Activated naive CD4-positive, alpha-beta T cell treated with anti-CD3 and anti-CD28 coated beads for 36 hours (primary cell): ENCODE results near the gene ST3GAL3. TPM values are rescaled to one million over a fixed set of nuclear protein-coding genes. Genes with fewer than 3 reads are reported as not detected.
"Not testable (repeated sequence)": the region's sequence is repeated elsewhere in the genome, so short reads cannot be mapped to it uniquely, and the experiment has no call there.

Source experiments
- CTCF ChIA-PET: fragments of 350-600 bp; sonication (Branson Sonifier 250); formaldehyde crosslinking; loops from one replicate; lab custom pipeline; 2021; ENCODE audit warnings: antibody characterized with exemption; lab: Charles Lee
- DNase-seq: peaks from one replicate; pipeline ENCODE4 v3.0.0-alpha.2; 2020
- H3K27ac Mint-ChIP-seq: one replicate; pipeline ENCODE4 v1.8.0; 2021; ENCODE audit warnings: mild to moderate bottlenecking, mixed read lengths
- H3K27me3 Mint-ChIP-seq: one replicate; pipeline ENCODE4 v1.8.0; 2021; ENCODE audit warnings: low read depth, mixed read lengths
- H3K36me3 Mint-ChIP-seq: one replicate; pipeline ENCODE4 v1.8.0; 2021; ENCODE audit warnings: low read depth, mixed read lengths
- H3K4me1 Mint-ChIP-seq: one replicate; pipeline ENCODE4 v1.8.0; 2021; ENCODE audit warnings: low read depth, mixed read lengths
- H3K4me3 Mint-ChIP-seq: one replicate; pipeline ENCODE4 v1.8.0; 2021; ENCODE audit warnings: mild to moderate bottlenecking, moderate library complexity, mixed read lengths
- H3K9me3 Mint-ChIP-seq: one replicate; pipeline ENCODE4 v1.8.0; 2021; ENCODE audit warnings: mixed read lengths
- intact Hi-C: fragments of 100-400 bp; cut with micrococcal nuclease; formaldehyde crosslinking; loops from one replicate; pipeline ENCODE4 v1.15.1; 2023
- total RNA-seq, 2 experiments: library from RNA; stranded (reverse); gene quantifications; one replicate each; pipeline ENCODE4 v1.2.3, GENCODE V29; 2021

The ST3GAL3 gene
- total RNA-seq, 2 experiments from 2014 or later = 14.2 to 17.8 TPM

DNA sequence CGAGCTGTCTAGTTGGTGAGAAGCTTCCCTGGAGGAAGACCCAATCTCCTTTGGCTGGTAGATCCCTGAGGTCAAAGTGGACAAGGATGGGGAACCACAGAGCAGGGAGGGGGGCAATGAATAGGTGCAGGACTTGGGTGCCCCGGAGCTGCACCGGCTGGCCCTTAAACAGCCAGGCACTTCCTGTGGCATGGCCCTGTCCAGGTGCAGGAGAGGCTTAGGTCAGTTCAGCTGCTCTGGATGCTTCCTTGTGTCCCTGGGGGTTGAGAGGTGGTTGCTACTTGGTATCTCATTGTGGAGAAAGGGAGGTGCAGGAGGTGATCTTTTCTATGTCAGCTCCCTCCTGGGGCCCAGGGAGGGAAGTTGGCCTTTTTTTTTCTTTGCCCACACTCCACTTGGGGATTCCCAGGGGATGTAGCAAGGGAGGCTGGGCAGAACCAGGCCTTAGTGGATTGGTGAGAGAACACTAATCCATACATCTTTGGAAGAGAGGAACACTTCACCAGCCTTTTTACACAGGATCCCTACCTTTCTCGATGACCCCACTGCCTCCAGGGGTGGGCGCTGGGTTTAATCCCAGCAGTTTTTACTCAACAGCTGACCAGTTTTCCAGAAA lies 1.2 kb upstream of the ST3GAL3 start:
- Mint-ChIP-seq H3K36me3 (peaks cover 19% of the 10 kb centered on the region), H3K27me3 (no peaks in the 10 kb centered on the region), H3K4me3 (peak overlapping the region; percentile 86), H3K9me3 (no peaks in the 10 kb centered on the region), H3K27ac (no peak overlapping the region), H3K4me1 (peaks cover 30% of the 10 kb centered on the region)
- intact Hi-C loops = loop anchor here (2.0 kb wide), 2 partner anchors 177 to 229 kb away; no protein-coding TSS in a partner anchor
- CTCF ChIA-PET = interaction anchor here (0.6 to 1.6 kb wide), 5 partner anchors 18 to 164 kb away, joined by 3 read pairs; no protein-coding TSS in a partner anchor
- peak; percentile 10 for DNase-seq

GRCh38 chr1:43706598-43707189 lies 642 bp upstream of the ST3GAL3 start:
- no peaks in the 10 kb centered on the region for H3K9me3 Mint-ChIP-seq
- H3K27me3 Mint-ChIP-seq = no peaks in the 10 kb centered on the region
- intact Hi-C loops = loop anchor here (1.0 to 2.0 kb wide), 6 partner anchors 56 to 507 kb away; partner anchors contain the start of genes DMAP1, IPO13 and KDM4A
- H3K36me3 Mint-ChIP-seq = peaks cover 16% of the 10 kb centered on the region
- peaks cover 30% of the 10 kb centered on the region for H3K4me1 Mint-ChIP-seq
- peak overlapping the region; percentile 86 for H3K4me3 Mint-ChIP-seq
- H3K27ac Mint-ChIP-seq = peak overlapping the region; percentile 53
- peak; percentile 35 for DNase-seq
- CTCF ChIA-PET = interaction anchor here (0.7 kb wide), 1 partner anchor 71 kb away, joined by 3 read pairs; no protein-coding TSS in a partner anchor

- CTCF ChIA-PET = no interaction called here
- intact Hi-C loops = no loop called here
Observed at GRCh38 chr1:43708002-43708410, 670 bp downstream of the ST3GAL3 start.

GRCh38 chr1:43711049-43711448 lies 3.7 kb downstream of the ST3GAL3 start:
- peaks cover 25% of the 10 kb centered on the region for H3K4me1 Mint-ChIP-seq
- H3K27ac Mint-ChIP-seq = no peak overlapping the region
- no peaks in the 10 kb centered on the region for H3K27me3 Mint-ChIP-seq
- H3K9me3 Mint-ChIP-seq = no peaks in the 10 kb centered on the region
- no peak overlapping the region for H3K4me3 Mint-ChIP-seq
- no peak for DNase-seq
- H3K36me3 Mint-ChIP-seq = peaks cover 9% of the 10 kb centered on the region
- CTCF ChIA-PET = no interaction called here
- intact Hi-C loops = no loop called here

More at GRCh38 chr1:43708002-43708410, 670 bp downstream of the ST3GAL3 start:
- Mint-ChIP-seq H3K36me3 (peaks cover 14% of the 10 kb centered on the region), H3K27ac (peak overlapping the region; percentile 84), H3K4me3 (peak overlapping the region; percentile 90), H3K9me3 (no peaks in the 10 kb centered on the region), H3K4me1 (peaks cover 30% of the 10 kb centered on the region), H3K27me3 (no peaks in the 10 kb centered on the region)
- peak; percentile 35 for DNase-seq

DNA sequence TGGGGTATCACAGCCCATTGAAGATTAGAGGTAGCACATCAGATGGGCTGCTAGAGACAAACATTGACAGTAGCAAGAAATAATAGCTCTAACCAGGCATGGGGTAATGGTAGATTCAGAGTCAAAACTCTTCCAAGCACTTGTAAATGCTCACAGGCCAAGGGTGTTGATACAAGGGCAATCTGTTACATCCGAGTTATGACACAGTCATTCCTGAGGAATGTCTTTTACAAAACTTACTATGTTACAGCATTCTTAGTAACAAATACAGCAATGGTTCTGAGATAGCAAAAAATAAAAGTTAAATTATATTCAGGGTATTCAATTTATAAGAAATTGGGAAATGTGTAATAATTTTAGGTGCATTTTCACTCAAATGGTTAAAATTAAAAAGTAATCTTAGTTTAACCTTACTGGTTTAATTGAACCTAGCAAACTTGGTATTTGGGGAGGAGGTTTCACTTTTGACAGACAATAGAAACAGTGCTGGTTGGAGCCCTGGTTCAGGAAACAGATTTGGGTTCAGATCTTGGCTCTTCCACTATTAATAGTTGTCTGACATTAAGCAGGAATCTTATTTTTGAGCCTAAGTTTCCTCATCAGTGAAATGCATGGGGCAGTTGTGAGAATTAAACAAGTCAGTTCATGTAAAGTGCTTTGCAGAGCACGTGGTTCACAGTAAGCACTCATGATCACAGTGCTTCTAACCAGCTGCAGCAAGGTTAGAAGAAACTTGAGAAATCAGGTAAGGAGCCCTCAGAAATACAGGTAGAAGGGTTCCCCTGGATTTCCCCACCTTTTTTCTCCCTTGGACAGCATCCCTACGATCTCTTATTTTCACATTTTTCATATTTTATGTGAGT lies 4.4 kb downstream of the ST3GAL3 start:
- Mint-ChIP-seq H3K4me1 (peaks cover 20% of the 10 kb centered on the region), H3K36me3 (peaks cover 9% of the 10 kb centered on the region)
- CTCF ChIA-PET = no interaction called here

GRCh38 chr1:43716559-43717281 lies 9.4 kb downstream of the ST3GAL3 start:
- Mint-ChIP-seq H3K9me3 (no peaks in the 10 kb centered on the region), H3K4me3 (no peak overlapping the region), H3K4me1 (peaks cover 4% of the 10 kb centered on the region), H3K27me3 (no peaks in the 10 kb centered on the region), H3K27ac (no peak overlapping the region), H3K36me3 (no peaks in the 10 kb centered on the region)
- intact Hi-C loops = no loop called here
- no peak for DNase-seq
- CTCF ChIA-PET = interaction anchor here (1.2 kb wide), 1 partner anchor 15 kb away, joined by 4 read pairs; no protein-coding TSS in a partner anchor

More for the DNA sequence above, 4.4 kb downstream of the ST3GAL3 start:
- intact Hi-C loops = no loop called here
- no peak for DNase-seq
- Mint-ChIP-seq H3K27me3 (no peaks in the 10 kb centered on the region), H3K9me3 (no peaks in the 10 kb centered on the region), H3K4me3 (no peak overlapping the region), H3K27ac (no peak overlapping the region)

DNA sequence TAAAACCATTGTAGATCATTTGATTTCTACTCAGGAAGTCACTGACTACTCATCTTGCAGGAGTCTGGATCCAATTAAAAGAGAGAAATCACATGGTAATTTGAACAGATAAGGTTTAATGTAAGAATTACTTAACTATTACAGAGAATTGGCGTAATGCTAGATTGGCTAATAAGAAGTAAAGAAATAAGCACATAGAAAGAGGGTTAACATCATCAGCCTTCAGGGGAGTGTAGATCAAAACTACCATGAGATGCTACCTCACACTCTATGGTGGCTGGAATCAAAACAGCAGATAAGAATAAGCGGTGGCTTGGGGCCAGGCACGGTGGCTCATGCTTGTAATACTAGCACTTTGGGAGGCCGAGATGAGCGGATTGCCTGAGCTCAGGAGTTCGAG lies 11.7 kb downstream of the ST3GAL3 start:
- Mint-ChIP-seq H3K36me3 (no peaks in the 10 kb centered on the region), H3K4me3 (no peak overlapping the region), H3K9me3 (no peaks in the 10 kb centered on the region), H3K4me1 (peaks cover 4% of the 10 kb centered on the region), H3K27ac (no peak overlapping the region), H3K27me3 (no peaks in the 10 kb centered on the region)
- DNase-seq = no peak
- intact Hi-C loops = no loop called here
- CTCF ChIA-PET = interaction anchor here (0.6 kb wide), 2 partner anchors 53 to 173 kb away, joined by 3 to 4 read pairs; no protein-coding TSS in a partner anchor

- H3K4me3 Mint-ChIP-seq, H3K36me3 Mint-ChIP-seq, H3K27me3 Mint-ChIP-seq, intact Hi-C loops, DNase-seq, H3K27ac Mint-ChIP-seq, H3K4me1 Mint-ChIP-seq, H3K9me3 Mint-ChIP-seq: not testable (repeated sequence)
- CTCF ChIA-PET = interaction anchor here (0.6 kb wide), 2 partner anchors 54 to 174 kb away, joined by 3 to 4 read pairs; no protein-coding TSS in a partner anchor
Observed at GRCh38 chr1:43719670-43720419, 12.5 kb downstream of the ST3GAL3 start.

GRCh38 chr1:43722810-43723209 lies 15.5 kb downstream of the ST3GAL3 start:
- no peaks in the 10 kb centered on the region for H3K36me3 Mint-ChIP-seq
- no peak overlapping the region for H3K27ac Mint-ChIP-seq
- no peak for DNase-seq
- no peaks in the 10 kb centered on the region for H3K4me1 Mint-ChIP-seq
- intact Hi-C loops = no loop called here
- no peaks in the 10 kb centered on the region for H3K27me3 Mint-ChIP-seq
- H3K4me3 Mint-ChIP-seq = no peak overlapping the region
- no peaks in the 10 kb centered on the region for H3K9me3 Mint-ChIP-seq
- CTCF ChIA-PET = interaction anchor here (0.9 kb wide), 1 partner anchor 40 kb away, joined by 3 read pairs; no protein-coding TSS in a partner anchor

DNA sequence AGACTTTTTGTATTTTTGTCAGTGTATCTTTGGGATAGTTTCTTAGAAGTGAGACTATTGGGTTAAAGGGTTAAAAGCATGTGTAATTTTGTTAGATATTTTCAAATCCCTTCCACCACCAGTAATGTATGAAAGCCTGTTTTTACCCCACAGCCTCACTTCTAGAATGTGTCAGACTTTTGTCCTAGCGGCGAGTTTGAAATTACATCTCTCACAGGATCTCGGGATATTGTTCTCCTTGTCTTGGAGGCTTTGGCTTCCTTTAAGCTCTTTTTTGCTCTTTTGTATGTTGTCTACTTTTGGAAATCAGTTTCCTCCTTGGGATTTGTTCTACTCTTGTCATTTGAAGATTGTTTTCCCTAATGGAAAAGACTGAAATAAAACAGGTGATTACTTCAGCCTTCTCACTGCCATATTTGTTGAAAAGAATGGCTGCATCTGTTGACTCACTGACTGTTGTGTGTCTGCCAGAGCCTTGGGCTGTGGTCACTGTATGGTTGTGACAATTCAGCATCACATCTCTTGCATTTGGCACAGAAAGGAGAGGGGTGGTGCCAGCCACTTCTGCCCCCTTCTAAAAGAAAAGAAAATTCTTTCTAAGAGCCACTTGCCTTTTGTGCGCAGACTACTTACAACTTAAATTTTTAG lies 22.6 kb downstream of the ST3GAL3 start:
- H3K27ac Mint-ChIP-seq = no peak overlapping the region
- H3K4me3 Mint-ChIP-seq = no peak overlapping the region
- H3K27me3 Mint-ChIP-seq = no peaks in the 10 kb centered on the region
- intact Hi-C loops = no loop called here
- no peak for DNase-seq
- H3K4me1 Mint-ChIP-seq = peaks cover 2% of the 10 kb centered on the region
- CTCF ChIA-PET = no interaction called here
- H3K36me3 Mint-ChIP-seq = no peaks in the 10 kb centered on the region
- H3K9me3 Mint-ChIP-seq = no peaks in the 10 kb centered on the region
